Mesenchymal stem cell (in vitro differentiated cells and primary cell): ENCODE measurements around the gene POLR2J3.
"Not testable (repeated sequence)": the region's sequence is repeated elsewhere in the genome, so short reads cannot be mapped to it uniquely, and the experiment has no call there.

Experiments
- DNase-seq: peaks from one replicate; pipeline ENCODE4 v3.0.0-alpha.2; 2013
- H2AFZ ChIP-seq: one replicate; pipeline ENCODE4 v1.6.1; 2013; ENCODE audit warnings: low read depth, mild to moderate bottlenecking, control low read depth, inconsistent platforms, low read length, moderate library complexity
- H2AK5ac ChIP-seq: 2 replicates; pipeline ENCODE4 v1.6.1; 2013; ENCODE audit warnings: low read length, moderate library complexity, mild to moderate bottlenecking, inconsistent platforms; ENCODE audit not compliant: severe bottlenecking
- H2BK120ac ChIP-seq: one replicate; pipeline ENCODE4 v1.6.1; 2013; ENCODE audit warnings: low read depth, mild to moderate bottlenecking, inconsistent platforms, low read length, moderate library complexity
- H2BK12ac ChIP-seq, 2 experiments: one replicate each; pipeline ENCODE4 v1.6.1; 2013; ENCODE audit warnings: inconsistent platforms in 2 of 2, low read length in 2 of 2, mild to moderate bottlenecking in 2 of 2, moderate library complexity in 2 of 2, control low read depth in 1 of 2
- H2BK15ac ChIP-seq: one replicate; pipeline ENCODE4 v1.6.1; 2013; ENCODE audit warnings: mild to moderate bottlenecking, low read depth, inconsistent platforms; ENCODE audit not compliant: poor library complexity, severe bottlenecking
- H2BK5ac ChIP-seq: 2 replicates; pipeline ENCODE4 v1.6.1; 2013; ENCODE audit warnings: low read depth, mild to moderate bottlenecking, low read length, control low read depth, inconsistent platforms; ENCODE audit not compliant: poor library complexity, severe bottlenecking
- H3K14ac ChIP-seq, 2 experiments: one replicate each; pipeline ENCODE4 v1.6.1; 2013; ENCODE audit warnings: inconsistent platforms in 2 of 2, low read length in 2 of 2, control low read depth in 1 of 2, mild to moderate bottlenecking in 1 of 2, moderate library complexity in 1 of 2
- H3K18ac ChIP-seq, 2 experiments: one replicate each; pipeline ENCODE4 v1.6.1; 2013; ENCODE audit warnings: inconsistent platforms in 2 of 2, low read length in 2 of 2, control low read depth in 1 of 2, low read depth in 1 of 2, mild to moderate bottlenecking in 1 of 2
- H3K23ac ChIP-seq, 2 experiments: one replicate each; pipeline ENCODE4 v1.6.1; 2013; ENCODE audit warnings: inconsistent platforms in 2 of 2, low read length in 2 of 2, mild to moderate bottlenecking in 2 of 2, moderate library complexity in 2 of 2, control low read depth in 1 of 2
- H3K27ac ChIP-seq: 2 replicates; pipeline ENCODE4 v1.5.1; 2013; ENCODE audit warnings: mild to moderate bottlenecking, moderate library complexity, low read length, control low read depth, inconsistent platforms; ENCODE audit not compliant: poor library complexity, severe bottlenecking
- H3K27me3 ChIP-seq, 2 experiments: 2 replicates each; pipeline versions ENCODE4 v1.6.1 to v1.7.0; 2013; ENCODE audit warnings: low read length in 2 of 2, mild to moderate bottlenecking in 2 of 2, moderate library complexity in 2 of 2, control low read depth in 1 of 2, inconsistent platforms in 1 of 2; ENCODE audit not compliant: control insufficient read depth in 1 of 2, insufficient read depth in 1 of 2
- H3K36me3 ChIP-seq, 2 experiments: 2 replicates each; pipeline versions ENCODE4 v1.6.1 to v1.7.0; 2013; ENCODE audit warnings: low read length in 2 of 2, control low read depth in 1 of 2, inconsistent platforms in 1 of 2, low read depth in 1 of 2, mild to moderate bottlenecking in 1 of 2; ENCODE audit not compliant: insufficient read depth in 2 of 2, control insufficient read depth in 1 of 2
- H3K4ac ChIP-seq, 2 experiments: one replicate each; pipeline ENCODE4 v1.6.1; 2013; ENCODE audit warnings: inconsistent platforms in 2 of 2, low read length in 2 of 2, mild to moderate bottlenecking in 2 of 2, moderate library complexity in 2 of 2, control low read depth in 1 of 2, low read depth in 1 of 2
- H3K4me1 ChIP-seq: 2 replicates; pipeline ENCODE4 v1.6.1; 2013; ENCODE audit warnings: low read depth, low read length, control low read depth; ENCODE audit not compliant: control insufficient read depth, insufficient read depth
- H3K4me2 ChIP-seq: 2 replicates; pipeline ENCODE4 v1.6.1; 2013; ENCODE audit warnings: low read length, mild to moderate bottlenecking, inconsistent platforms; ENCODE audit not compliant: poor library complexity, severe bottlenecking
- H3K4me3 ChIP-seq, 2 experiments: 2 replicates each; pipeline versions ENCODE4 v1.5.1 to v1.7.0; 2013; ENCODE audit warnings: low read length in 2 of 2, mild to moderate bottlenecking in 2 of 2, control low read depth in 1 of 2, low read depth in 1 of 2; ENCODE audit not compliant: insufficient read depth in 1 of 2
- H3K79me1 ChIP-seq: replicated peaks from 2 replicates; pipeline ENCODE4 v1.6.1; 2013; ENCODE audit warnings: mild to moderate bottlenecking, control low read depth, low read length, inconsistent platforms; ENCODE audit not compliant: poor library complexity, severe bottlenecking
- H3K9ac ChIP-seq: 2 replicates; pipeline ENCODE4 v1.7.0; 2013; ENCODE audit warnings: mild to moderate bottlenecking, low read length, moderate library complexity
- H3K9me3 ChIP-seq: 2 replicates; pipeline ENCODE4 v1.7.0; 2013; ENCODE audit warnings: mild to moderate bottlenecking, low read length; ENCODE audit not compliant: control insufficient read depth
- H4K8ac ChIP-seq: one replicate; pipeline ENCODE4 v1.6.1; 2013; ENCODE audit warnings: inconsistent platforms, mild to moderate bottlenecking, low read length, moderate library complexity
- H4K91ac ChIP-seq: one replicate; pipeline ENCODE4 v1.6.1; 2013; ENCODE audit warnings: mild to moderate bottlenecking, low read length, inconsistent platforms
- WGBS: methylation state at CpG from one replicate; pipeline ENCODE4 v1.1.7; 2013; ENCODE audit warnings: mixed read lengths; 5-methylcytosine and 5-hydroxymethylcytosine counted together

Gene POLR2J3

DNA sequence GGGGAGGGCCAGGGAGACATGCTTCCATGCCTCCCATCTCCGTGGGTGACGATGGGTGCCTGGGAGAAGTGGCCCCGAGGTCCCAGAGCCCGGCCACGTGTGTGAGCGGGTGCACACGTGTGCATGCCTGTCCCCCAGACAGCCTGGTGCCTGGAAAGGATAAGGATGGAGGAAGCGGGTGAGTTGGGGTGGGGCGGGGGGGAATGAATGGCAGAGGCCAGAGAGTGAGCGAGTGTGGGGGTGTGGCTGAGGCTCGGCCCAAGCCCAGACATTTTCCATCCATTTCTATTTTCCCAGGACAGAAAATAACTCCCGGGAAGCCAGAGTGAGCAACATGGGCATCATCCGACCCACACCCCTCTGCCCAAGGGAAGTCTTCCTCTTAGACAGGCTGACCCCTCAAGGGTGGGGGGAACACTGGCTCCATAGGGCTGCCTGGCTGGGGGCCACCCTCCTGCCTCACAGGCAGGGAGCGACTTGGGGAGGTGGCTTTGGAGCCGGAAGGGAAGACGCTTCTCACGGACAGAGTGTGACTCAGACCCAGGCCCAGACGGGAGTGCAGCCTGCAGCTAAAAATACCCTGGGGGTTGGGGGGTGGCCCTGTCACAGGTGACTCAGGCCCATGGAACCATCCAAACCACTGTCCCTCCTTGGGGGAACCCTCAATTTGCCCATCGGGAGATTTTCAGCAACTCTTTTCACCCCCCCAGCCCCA, 32.2 kb upstream of the POLR2J3 start:
- not testable (repeated sequence) for H3K4ac ChIP-seq, H3K9me3 ChIP-seq, H2AK5ac ChIP-seq, H2BK15ac ChIP-seq, H3K14ac ChIP-seq, H3K79me1 ChIP-seq, H3K27ac ChIP-seq, H2BK120ac ChIP-seq, H4K8ac ChIP-seq, H4K91ac ChIP-seq, DNase-seq, H2AFZ ChIP-seq, H3K4me1 ChIP-seq, H2BK12ac ChIP-seq, H2BK5ac ChIP-seq, H3K36me3 ChIP-seq, H3K4me3 ChIP-seq, H3K23ac ChIP-seq, H3K18ac ChIP-seq, H3K9ac ChIP-seq, H3K27me3 ChIP-seq, H3K4me2 ChIP-seq
- no CpG with 5 or more reads among the region's 19 CpGs for WGBS

DNA sequence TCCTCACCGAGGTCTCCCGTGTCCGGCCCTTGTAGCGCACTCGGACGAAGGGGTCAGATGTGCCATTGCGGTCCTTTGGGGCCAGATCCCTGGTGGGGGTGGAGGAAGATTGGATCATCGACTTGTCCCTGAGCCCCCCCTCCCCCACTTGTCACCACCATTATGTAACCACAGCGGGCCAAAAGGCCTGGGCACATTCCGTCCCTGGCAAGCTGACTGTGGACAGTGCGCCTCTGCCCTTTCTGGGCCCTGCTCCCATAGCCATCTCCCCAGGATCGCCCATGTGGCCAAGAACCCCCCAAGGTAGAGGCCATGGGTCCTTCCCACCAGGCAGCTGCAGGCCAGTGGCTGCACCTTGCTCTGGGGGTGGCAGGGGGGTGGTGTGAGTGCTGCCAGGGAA, 29.9 kb upstream of the POLR2J3 start:
- H3K4me2 ChIP-seq, H3K4ac ChIP-seq, H3K27me3 ChIP-seq, H3K27ac ChIP-seq, H4K8ac ChIP-seq, H2AFZ ChIP-seq, H2BK5ac ChIP-seq, H3K14ac ChIP-seq, H2BK120ac ChIP-seq, H2AK5ac ChIP-seq, H3K18ac ChIP-seq, H3K36me3 ChIP-seq, H3K4me1 ChIP-seq, H4K91ac ChIP-seq, DNase-seq, H3K9ac ChIP-seq, H3K4me3 ChIP-seq, H2BK12ac ChIP-seq, H3K9me3 ChIP-seq, H3K23ac ChIP-seq, H3K79me1 ChIP-seq, H2BK15ac ChIP-seq: not testable (repeated sequence)
- no CpG with 5 or more reads among the region's 12 CpGs for WGBS

DNA sequence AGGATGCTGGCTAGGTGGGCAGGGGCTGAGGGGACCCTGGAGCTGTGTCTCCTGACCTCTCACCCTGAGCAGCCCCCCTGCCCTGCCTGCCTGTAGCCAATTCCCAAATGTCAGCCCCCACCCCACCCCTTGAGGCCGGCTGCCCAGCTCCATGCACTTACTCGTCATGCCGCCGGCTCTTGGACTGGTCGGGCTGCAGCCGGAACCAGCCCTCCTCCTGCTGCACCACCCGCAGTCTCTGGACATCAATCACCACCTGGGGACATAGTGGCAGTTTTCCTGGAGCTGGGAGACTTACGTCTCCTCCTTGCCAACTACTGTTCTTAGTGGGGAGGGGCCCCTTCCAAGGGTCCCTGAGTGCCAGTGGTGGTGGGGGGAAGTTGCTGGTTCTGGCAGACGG, 27.3 kb upstream of the POLR2J3 start:
- H2BK12ac ChIP-seq, H3K23ac ChIP-seq, H3K4me2 ChIP-seq, H4K91ac ChIP-seq, H3K36me3 ChIP-seq, H3K9me3 ChIP-seq, H3K4me1 ChIP-seq, H2AFZ ChIP-seq, H3K14ac ChIP-seq, H3K27ac ChIP-seq, H3K9ac ChIP-seq, H2BK5ac ChIP-seq, H3K4me3 ChIP-seq, DNase-seq, H3K18ac ChIP-seq, H4K8ac ChIP-seq, H3K4ac ChIP-seq, H2BK120ac ChIP-seq, H3K27me3 ChIP-seq, H3K79me1 ChIP-seq, H2BK15ac ChIP-seq, H2AK5ac ChIP-seq: not testable (repeated sequence)
- WGBS: no CpG with 5 or more reads among the region's 9 CpGs

DNA sequence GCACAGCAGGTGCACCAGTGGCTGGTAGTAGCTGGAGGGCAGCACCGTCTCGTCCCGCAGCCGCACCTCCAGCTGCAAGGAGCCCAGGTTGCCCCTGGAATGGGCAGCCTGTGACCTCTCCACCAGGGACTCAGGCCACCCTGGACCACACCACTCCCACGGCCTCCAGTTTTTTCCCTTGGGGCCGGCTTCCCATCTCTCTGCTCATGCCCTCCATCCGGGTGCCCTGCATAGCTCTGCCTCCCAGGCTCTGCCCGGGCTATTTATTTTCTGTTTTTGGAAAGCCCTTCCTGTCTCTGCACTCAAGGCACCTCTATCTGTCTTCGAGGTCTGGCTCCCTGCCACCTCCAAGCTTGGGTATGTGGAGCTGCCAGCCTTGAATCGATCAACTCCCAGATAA, 23.7 kb upstream of the POLR2J3 start:
- H4K91ac ChIP-seq, H2AFZ ChIP-seq, H3K27me3 ChIP-seq, H3K4me2 ChIP-seq, H3K4ac ChIP-seq, H2BK5ac ChIP-seq, H3K9ac ChIP-seq, H3K9me3 ChIP-seq, H2AK5ac ChIP-seq, H3K27ac ChIP-seq, H3K4me3 ChIP-seq, H3K14ac ChIP-seq, H2BK120ac ChIP-seq, H3K4me1 ChIP-seq, H2BK15ac ChIP-seq, DNase-seq, H3K36me3 ChIP-seq, H3K18ac ChIP-seq, H3K79me1 ChIP-seq, H4K8ac ChIP-seq, H2BK12ac ChIP-seq, H3K23ac ChIP-seq: not testable (repeated sequence)
- WGBS: 89% methylated on average over 3 of the region's 10 CpGs
